Measurements from ENCODE around the gene MLPH.
A peak's percentile ranks its signal among the peaks of the same experiment; 100 is the strongest.
"Not testable (repeated sequence)": the region's sequence is repeated elsewhere in the genome, so short reads cannot be mapped to it uniquely, and the experiment has no call there.

The MLPH gene

GRCh38 chr2:237594514-237594871, 107.4 kb downstream of the MLPH start:
- Histone ChIP-seq H3K56ac (ENCODE audit: low read length) (peak overlapping the region; percentile 97), H3K27ac (ENCODE audit: low read depth, low read length) (peak overlapping the region; percentile 96), H3K4me1 (ENCODE audit: control insufficient read depth, low read depth, low read length) (peaks cover 22% of the 10 kb centered on the region), H3K9ac (ENCODE audit: low read length) (peak overlapping the region; percentile 62), H3K4me2 (ENCODE audit: low read length) (no peak overlapping the region), H3K18ac (ENCODE audit: low read length) (peak overlapping the region; percentile 87), H2BK120ac (ENCODE audit: low read depth, low read length) (no peak overlapping the region), H3K27me3 (ENCODE audit: insufficient read depth, low read length, poor library complexity) (no peaks in the 10 kb centered on the region), H3K4ac (ENCODE audit: low read depth, low read length) (peak overlapping the region; percentile 93), H2BK15ac (replicated peaks; ENCODE audit: low read depth) (no peak overlapping the region), H3K79me1 (ENCODE audit: low read length) (peaks cover 3% of the 10 kb centered on the region), H3K36me3 (ENCODE audit: control insufficient read depth, insufficient read depth, low read length) (no peaks in the 10 kb centered on the region), H3K79me2 (ENCODE audit: control insufficient read depth, insufficient read depth, low read length) (peaks cover 9% of the 10 kb centered on the region), H4K8ac (ENCODE audit: low read depth, low read length) (no peak overlapping the region), H4K5ac (ENCODE audit: low read length) (no peak overlapping the region), H3K4me3 (ENCODE audit: low read length) (no peak overlapping the region), H2AK5ac (ENCODE audit: low read length) (peak overlapping the region; percentile 16), H2BK5ac (ENCODE audit: low read length) (peak overlapping the region; percentile 94), H3K23ac (ENCODE audit: low read length) (no peak overlapping the region)
- DNase-seq = no peak
- no CpG with 5 or more reads among the region's 5 CpGs for WGBS (ENCODE audit: extremely low coverage, insufficient coverage, low lambda C conversion rate)

DNA sequence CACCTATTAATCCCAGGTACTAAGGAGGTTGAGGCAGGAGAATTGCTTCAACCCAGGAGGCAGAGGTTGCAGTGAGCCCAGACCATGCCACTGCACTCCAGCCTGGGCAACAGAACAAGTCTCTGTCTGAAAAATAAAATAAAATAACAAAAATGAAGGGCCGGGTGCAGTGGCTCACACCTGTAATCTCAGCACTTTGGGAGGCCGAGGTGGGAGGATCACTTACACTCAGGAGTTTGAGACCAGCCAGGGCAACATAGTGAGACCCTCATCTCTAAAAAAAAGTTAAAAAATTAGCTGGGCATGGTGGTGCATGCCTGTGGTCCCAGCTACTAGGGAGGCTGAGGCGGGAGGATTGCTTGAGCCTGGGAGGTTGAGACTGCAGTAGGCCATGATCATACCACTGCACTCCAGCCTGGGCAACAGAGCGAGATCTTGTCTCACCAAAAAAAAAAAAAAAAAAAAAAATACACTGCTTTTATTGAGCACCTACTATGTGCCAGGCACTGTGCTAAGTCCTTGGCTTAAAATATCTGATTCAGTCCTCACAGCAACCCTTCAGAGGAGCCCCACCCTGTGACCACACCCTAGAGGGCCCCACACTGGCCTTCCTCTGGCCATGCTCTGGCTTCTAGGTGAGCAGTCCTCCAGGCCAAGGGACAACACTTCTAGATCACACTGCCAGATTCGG, 108.9 kb downstream of the MLPH start:
- H3K27me3 ChIP-seq (ENCODE audit: insufficient read depth, low read length, poor library complexity); H3K79me2 ChIP-seq (ENCODE audit: control insufficient read depth, insufficient read depth, low read length): not testable (repeated sequence)

DNA sequence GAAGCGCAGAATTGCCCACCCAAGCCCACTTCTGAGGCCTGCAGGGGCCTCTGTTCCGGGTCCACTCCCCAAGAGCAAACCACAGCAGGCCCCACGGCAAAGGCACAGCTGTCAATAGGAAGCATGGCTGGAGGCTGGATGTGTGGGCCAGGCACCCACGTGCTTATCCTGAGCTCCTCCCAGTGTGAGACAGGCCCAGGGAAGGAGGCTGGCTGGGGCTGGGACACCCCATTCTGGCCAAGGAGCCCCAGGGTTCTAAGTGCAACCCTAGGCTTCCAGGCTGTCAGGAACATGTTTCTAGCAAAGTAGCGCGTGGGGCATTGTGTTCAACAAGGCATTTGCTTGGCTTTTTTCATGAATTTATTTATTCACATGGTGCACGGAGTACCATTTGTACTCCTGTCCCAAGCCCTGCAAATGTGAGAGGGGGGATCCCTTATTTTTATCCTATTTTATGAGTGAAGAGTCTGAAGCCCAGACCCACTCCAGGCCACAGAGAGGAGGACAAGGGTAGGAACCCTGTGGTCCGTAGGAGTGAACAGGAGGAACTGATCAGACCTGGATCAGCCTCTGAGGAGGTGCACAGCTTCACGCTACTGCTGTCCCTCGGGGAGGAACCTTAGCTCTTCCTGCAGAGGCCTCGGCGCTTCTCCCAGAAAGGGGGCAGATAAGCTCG, 109.6 kb downstream of the MLPH start:
- H2BK5ac ChIP-seq (ENCODE audit: low read length) = peak overlapping the region; percentile 87
- H2BK120ac ChIP-seq (ENCODE audit: low read depth, low read length) = peak overlapping the region; percentile 18
- peak overlapping the region; percentile 89 for H3K4ac ChIP-seq (ENCODE audit: low read depth, low read length)
- peak overlapping the region; percentile 9 for H3K27ac ChIP-seq (ENCODE audit: low read depth, low read length)
- DNase-seq = no peak
- no peaks in the 10 kb centered on the region for H3K36me3 ChIP-seq (ENCODE audit: control insufficient read depth, insufficient read depth, low read length)
- no peak overlapping the region for H3K4me3 ChIP-seq (ENCODE audit: low read length)
- H2AK5ac ChIP-seq (ENCODE audit: low read length) = peak overlapping the region; percentile 99
- peaks cover 24% of the 10 kb centered on the region for H3K4me1 ChIP-seq (ENCODE audit: control insufficient read depth, low read depth, low read length)
- H3K79me2 ChIP-seq (ENCODE audit: control insufficient read depth, insufficient read depth, low read length) = no peaks in the 10 kb centered on the region
- no peak overlapping the region for H2BK15ac ChIP-seq (replicated peaks; ENCODE audit: low read depth)
- no CpG with 5 or more reads among the region's 13 CpGs for WGBS (ENCODE audit: extremely low coverage, insufficient coverage, low lambda C conversion rate)
- H3K4me2 ChIP-seq (ENCODE audit: low read length) = no peak overlapping the region
- peak overlapping the region; percentile 76 for H3K56ac ChIP-seq (ENCODE audit: low read length)
- no peak overlapping the region for H3K23ac ChIP-seq (ENCODE audit: low read length)
- no peaks in the 10 kb centered on the region for H3K27me3 ChIP-seq (ENCODE audit: insufficient read depth, low read length, poor library complexity)
- H4K5ac ChIP-seq (ENCODE audit: low read length) = no peak overlapping the region
- peak overlapping the region; percentile 38 for H3K9ac ChIP-seq (ENCODE audit: low read length)
- peaks cover 3% of the 10 kb centered on the region for H3K79me1 ChIP-seq (ENCODE audit: low read length)
- H3K18ac ChIP-seq (ENCODE audit: low read length) = peak overlapping the region; percentile 83
- H4K8ac ChIP-seq (ENCODE audit: low read depth, low read length) = no peak overlapping the region

More for the DNA sequence above, 108.9 kb downstream of the MLPH start:
- H3K36me3 ChIP-seq (ENCODE audit: control insufficient read depth, insufficient read depth, low read length); H3K4me3 ChIP-seq (ENCODE audit: low read length); H3K23ac ChIP-seq (ENCODE audit: low read length); DNase-seq; H3K9ac ChIP-seq (ENCODE audit: low read length); H3K4me2 ChIP-seq (ENCODE audit: low read length); H4K5ac ChIP-seq (ENCODE audit: low read length); H3K79me1 ChIP-seq (ENCODE audit: low read length); H2BK15ac ChIP-seq (replicated peaks; ENCODE audit: low read depth); H4K8ac ChIP-seq (ENCODE audit: low read depth, low read length): not testable (repeated sequence)
- H3K18ac ChIP-seq (ENCODE audit: low read length) = peak overlapping the region; percentile 83
- H2BK120ac ChIP-seq (ENCODE audit: low read depth, low read length) = peak overlapping the region; percentile 5
- no CpG with 5 or more reads among the region's 5 CpGs for WGBS (ENCODE audit: extremely low coverage, insufficient coverage, low lambda C conversion rate)
- H2BK5ac ChIP-seq (ENCODE audit: low read length) = peak overlapping the region; percentile 87
- H3K4me1 ChIP-seq (ENCODE audit: control insufficient read depth, low read depth, low read length) = peaks cover 22% of the 10 kb centered on the region
- peak overlapping the region; percentile 99 for H2AK5ac ChIP-seq (ENCODE audit: low read length)
- H3K56ac ChIP-seq (ENCODE audit: low read length) = peak overlapping the region; percentile 92
- peak overlapping the region; percentile 92 for H3K4ac ChIP-seq (ENCODE audit: low read depth, low read length)
- H3K27ac ChIP-seq (ENCODE audit: low read depth, low read length) = peak overlapping the region; percentile 96

DNA sequence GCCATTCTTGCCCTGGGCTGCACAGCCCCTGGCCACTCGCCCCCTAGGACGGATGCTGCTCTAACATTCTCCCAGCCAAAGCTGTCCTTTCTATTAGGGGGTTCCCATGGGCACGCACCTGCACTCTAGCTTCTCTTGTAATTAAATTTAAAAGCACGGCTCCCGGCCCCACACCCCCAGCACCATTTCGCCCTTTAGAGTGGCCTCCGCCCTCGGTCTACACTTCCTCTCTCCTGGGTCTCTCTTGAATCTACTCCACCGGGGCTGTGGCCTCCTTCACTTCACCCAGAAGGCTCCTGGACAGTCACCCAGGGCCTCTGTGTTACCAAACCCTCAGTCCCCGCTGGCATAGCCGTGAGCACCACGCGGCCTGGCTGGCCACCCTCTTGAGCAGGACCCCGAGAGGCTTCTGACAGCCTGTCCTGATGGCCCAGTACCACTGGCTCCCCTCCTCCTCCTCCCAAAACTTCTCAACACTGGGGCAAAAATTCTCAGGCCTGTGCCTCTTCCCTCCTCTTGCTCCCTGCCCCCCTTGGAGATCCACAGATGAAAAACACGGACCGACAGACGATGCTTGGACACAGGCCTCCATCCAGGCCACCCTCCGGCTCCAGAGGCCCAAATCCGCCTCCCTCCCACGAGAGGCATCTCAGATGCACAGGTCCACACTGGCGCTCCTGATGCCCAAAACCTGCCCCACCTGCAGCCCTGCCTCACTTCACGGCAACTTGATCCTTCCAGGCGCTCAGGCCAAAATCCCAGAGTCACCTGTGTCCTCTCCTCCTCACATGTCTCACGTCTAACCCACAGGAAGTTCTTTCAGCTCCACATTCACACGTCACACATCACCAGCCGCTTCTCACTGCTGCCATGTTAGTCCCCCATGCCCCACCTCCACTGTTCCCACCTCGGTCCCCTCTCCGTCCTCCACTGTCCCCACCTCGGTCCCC, 110.4 kb downstream of the MLPH start:
- no CpG with 5 or more reads among the region's 29 CpGs for WGBS (ENCODE audit: extremely low coverage, insufficient coverage, low lambda C conversion rate)

GRCh38 chr2:237598468-237599208, 111.6 kb downstream of the MLPH start:
- WGBS (ENCODE audit: extremely low coverage, insufficient coverage, low lambda C conversion rate) = no CpG with 5 or more reads among the region's 14 CpGs
- Histone ChIP-seq H2AK5ac (ENCODE audit: low read length) (peak overlapping the region; percentile 73), H3K36me3 (ENCODE audit: control insufficient read depth, insufficient read depth, low read length) (no peaks in the 10 kb centered on the region), H2BK5ac (ENCODE audit: low read length) (no peak overlapping the region), H3K23ac (ENCODE audit: low read length) (no peak overlapping the region), H3K9ac (ENCODE audit: low read length) (no peak overlapping the region), H3K27me3 (ENCODE audit: insufficient read depth, low read length, poor library complexity) (no peaks in the 10 kb centered on the region), H4K5ac (ENCODE audit: low read length) (no peak overlapping the region), H4K8ac (ENCODE audit: low read depth, low read length) (no peak overlapping the region), H3K79me2 (ENCODE audit: control insufficient read depth, insufficient read depth, low read length) (no peaks in the 10 kb centered on the region), H3K27ac (ENCODE audit: low read depth, low read length) (no peak overlapping the region), H3K4ac (ENCODE audit: low read depth, low read length) (no peak overlapping the region), H3K4me2 (ENCODE audit: low read length) (no peak overlapping the region), H3K56ac (ENCODE audit: low read length) (peak overlapping the region; percentile 69), H3K4me1 (ENCODE audit: control insufficient read depth, low read depth, low read length) (peaks cover 29% of the 10 kb centered on the region), H3K4me3 (ENCODE audit: low read length) (no peak overlapping the region), H2BK15ac (replicated peaks; ENCODE audit: low read depth) (no peak overlapping the region), H2BK120ac (ENCODE audit: low read depth, low read length) (no peak overlapping the region), H3K79me1 (ENCODE audit: low read length) (no peaks in the 10 kb centered on the region), H3K18ac (ENCODE audit: low read length) (no peak overlapping the region)
- no peak for DNase-seq

More for the DNA sequence above, 110.4 kb downstream of the MLPH start:
- Histone ChIP-seq H2BK15ac (replicated peaks; ENCODE audit: low read depth) (no peak overlapping the region), H3K4me2 (ENCODE audit: low read length) (no peak overlapping the region), H3K79me1 (ENCODE audit: low read length) (peaks cover under 1% of the 10 kb centered on the region), H4K5ac (ENCODE audit: low read length) (no peak overlapping the region), H3K4me3 (ENCODE audit: low read length) (no peak overlapping the region), H2AK5ac (ENCODE audit: low read length) (peak overlapping the region; percentile 99), H3K18ac (ENCODE audit: low read length) (peak overlapping the region; percentile 83), H2BK120ac (ENCODE audit: low read depth, low read length) (peak overlapping the region; percentile 18), H3K56ac (ENCODE audit: low read length) (peak overlapping the region; percentile 76), H3K4ac (ENCODE audit: low read depth, low read length) (peak overlapping the region; percentile 89), H4K8ac (ENCODE audit: low read depth, low read length) (no peak overlapping the region), H2BK5ac (ENCODE audit: low read length) (peak overlapping the region; percentile 87), H3K36me3 (ENCODE audit: control insufficient read depth, insufficient read depth, low read length) (no peaks in the 10 kb centered on the region), H3K9ac (ENCODE audit: low read length) (no peak overlapping the region), H3K23ac (ENCODE audit: low read length) (no peak overlapping the region), H3K27me3 (ENCODE audit: insufficient read depth, low read length, poor library complexity) (no peaks in the 10 kb centered on the region), H3K4me1 (ENCODE audit: control insufficient read depth, low read depth, low read length) (peaks cover 27% of the 10 kb centered on the region), H3K27ac (ENCODE audit: low read depth, low read length) (no peak overlapping the region), H3K79me2 (ENCODE audit: control insufficient read depth, insufficient read depth, low read length) (no peaks in the 10 kb centered on the region)
- no peak for DNase-seq
